ENCODE data around the gene SARDH. TPM values are rescaled to one million over a fixed set of nuclear protein-coding genes. Genes with fewer than 3 reads are reported as not detected.

Gene SARDH
- total and polyA plus RNA-seq, 2 of the 13 experiments (the other 11 are each of a cell fraction or from before 2014, with no cell fraction given) = 11.6 to 34.9 TPM

DNA sequence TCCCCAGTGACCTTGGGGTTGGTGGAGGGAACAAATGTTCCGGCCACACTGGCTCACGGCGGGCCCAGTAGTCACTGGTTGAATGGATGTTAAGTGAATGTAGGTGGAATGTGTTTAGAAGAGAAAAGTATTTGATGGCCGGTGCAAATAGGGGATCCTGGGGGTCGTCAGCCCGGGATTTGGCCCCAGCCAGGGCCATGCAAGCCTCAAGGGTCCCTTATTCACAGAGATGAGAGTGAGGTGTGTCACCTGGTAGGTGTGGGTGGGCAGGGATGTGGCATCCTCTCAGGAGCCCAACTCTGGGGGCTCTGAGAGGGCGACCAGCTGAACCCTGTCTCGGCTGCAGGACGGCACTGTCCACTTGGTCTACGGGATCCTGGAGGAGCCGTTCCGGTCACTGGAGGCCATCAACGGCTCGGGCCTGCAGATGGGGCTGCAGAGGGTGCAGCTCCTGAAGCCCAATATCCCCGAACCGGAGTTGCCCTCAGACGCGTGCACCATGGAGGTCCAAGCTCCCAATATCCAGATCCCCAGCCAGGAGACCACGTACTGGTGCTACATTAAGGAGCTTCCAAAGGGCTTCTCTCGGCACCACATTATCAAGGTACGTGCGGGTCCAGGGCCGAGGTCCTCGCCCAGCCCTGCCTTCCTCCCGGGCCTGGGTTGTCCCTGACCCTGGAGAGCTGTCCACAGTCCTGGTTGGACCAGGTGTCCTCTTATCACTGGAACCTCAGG lies 96.1 kb downstream of the SARDH start (continued):
- TF ChIP-seq ZNF281 (CRISPR knock-in tag; IDR thresholded peaks at IDR 0.05; ENCODE audit: borderline replicate concordance) (no peak), ARHGAP35 (CRISPR knock-in tag; IDR thresholded peaks at IDR 0.05; ENCODE audit: borderline replicate concordance) (no peak), ZNF274 (CRISPR knock-in tag; IDR thresholded peaks at IDR 0.05) (no peak), ZNF350 (CRISPR knock-in tag; IDR thresholded peaks at IDR 0.05; ENCODE audit: borderline replicate concordance, low read depth) (no peak), ETV6 (CRISPR knock-in tag; conservative IDR thresholded peaks at IDR 0.05) (no peak), ZNF282 (IDR thresholded peaks at IDR 0.05; ENCODE audit: partially characterized antibody) (no peak), PREB (CRISPR knock-in tag; IDR thresholded peaks at IDR 0.05) (no peak), BATF2 (CRISPR knock-in tag; IDR thresholded peaks at IDR 0.05) (no peak), ZNF891 (CRISPR knock-in tag; IDR thresholded peaks at IDR 0.05) (no peak), ZNF790 (CRISPR knock-in tag; IDR thresholded peaks at IDR 0.05; ENCODE audit: borderline replicate concordance) (no peak)
- TF ChIP-seq, protein P1, sequence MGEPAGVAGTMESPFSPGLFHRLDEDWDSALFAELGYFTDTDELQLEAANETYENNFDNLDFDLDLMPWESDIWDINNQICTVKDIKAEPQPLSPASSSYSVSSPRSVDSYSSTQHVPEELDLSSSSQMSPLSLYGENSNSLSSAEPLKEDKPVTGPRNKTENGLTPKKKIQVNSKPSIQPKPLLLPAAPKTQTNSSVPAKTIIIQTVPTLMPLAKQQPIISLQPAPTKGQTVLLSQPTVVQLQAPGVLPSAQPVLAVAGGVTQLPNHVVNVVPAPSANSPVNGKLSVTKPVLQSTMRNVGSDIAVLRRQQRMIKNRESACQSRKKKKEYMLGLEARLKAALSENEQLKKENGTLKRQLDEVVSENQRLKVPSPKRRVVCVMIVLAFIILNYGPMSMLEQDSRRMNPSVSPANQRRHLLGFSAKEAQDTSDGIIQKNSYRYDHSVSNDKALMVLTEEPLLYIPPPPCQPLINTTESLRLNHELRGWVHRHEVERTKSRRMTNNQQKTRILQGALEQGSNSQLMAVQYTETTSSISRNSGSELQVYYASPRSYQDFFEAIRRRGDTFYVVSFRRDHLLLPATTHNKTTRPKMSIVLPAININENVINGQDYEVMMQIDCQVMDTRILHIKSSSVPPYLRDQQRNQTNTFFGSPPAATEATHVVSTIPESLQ (CRISPR knock-in tag; conservative IDR thresholded peaks at IDR 0.05) = no peak
